ENCODE data around the gene METTL6.
"Not testable (repeated sequence)": the region's sequence is repeated elsewhere in the genome, so short reads cannot be mapped to it uniquely, and the experiment has no call there.

Gene METTL6

DNA sequence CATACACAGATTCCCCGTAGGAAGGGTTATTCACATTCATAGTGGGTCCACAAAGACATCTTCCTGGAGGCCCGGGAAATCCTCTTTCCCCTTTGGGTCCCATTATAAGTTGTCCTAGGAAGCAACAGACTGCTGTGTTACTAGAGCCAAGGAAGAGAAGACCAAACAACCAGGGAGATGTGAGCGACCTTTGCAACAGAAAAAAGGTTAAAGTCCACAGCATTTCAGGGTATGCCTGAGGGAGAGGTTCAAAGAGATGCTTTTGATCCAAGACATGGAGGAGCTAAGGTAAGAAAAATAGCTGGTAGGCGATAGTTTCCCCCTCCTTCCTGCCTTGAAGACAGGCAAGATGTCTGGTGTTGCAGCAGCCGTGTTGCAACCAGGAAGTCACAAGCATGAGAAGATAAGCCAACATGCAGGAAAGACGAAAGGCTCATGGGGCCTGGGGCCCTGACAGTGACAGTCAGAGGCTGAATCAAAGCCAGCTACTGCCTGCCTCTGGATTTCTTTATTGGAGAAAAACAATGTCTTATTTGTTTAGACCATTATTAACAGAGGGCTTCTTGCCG lies 31.0 kb upstream of the METTL6 start:
- TF ChIP-seq, protein P1, sequence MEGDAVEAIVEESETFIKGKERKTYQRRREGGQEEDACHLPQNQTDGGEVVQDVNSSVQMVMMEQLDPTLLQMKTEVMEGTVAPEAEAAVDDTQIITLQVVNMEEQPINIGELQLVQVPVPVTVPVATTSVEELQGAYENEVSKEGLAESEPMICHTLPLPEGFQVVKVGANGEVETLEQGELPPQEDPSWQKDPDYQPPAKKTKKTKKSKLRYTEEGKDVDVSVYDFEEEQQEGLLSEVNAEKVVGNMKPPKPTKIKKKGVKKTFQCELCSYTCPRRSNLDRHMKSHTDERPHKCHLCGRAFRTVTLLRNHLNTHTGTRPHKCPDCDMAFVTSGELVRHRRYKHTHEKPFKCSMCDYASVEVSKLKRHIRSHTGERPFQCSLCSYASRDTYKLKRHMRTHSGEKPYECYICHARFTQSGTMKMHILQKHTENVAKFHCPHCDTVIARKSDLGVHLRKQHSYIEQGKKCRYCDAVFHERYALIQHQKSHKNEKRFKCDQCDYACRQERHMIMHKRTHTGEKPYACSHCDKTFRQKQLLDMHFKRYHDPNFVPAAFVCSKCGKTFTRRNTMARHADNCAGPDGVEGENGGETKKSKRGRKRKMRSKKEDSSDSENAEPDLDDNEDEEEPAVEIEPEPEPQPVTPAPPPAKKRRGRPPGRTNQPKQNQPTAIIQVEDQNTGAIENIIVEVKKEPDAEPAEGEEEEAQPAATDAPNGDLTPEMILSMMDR (IDR thresholded peaks at IDR 0.05; ENCODE audit: low read depth, low read length): no peak
- H3K27me3 ChIP-seq (ENCODE audit: insufficient read depth, low read depth, severe bottlenecking): no peaks in the 10 kb centered on the region
- H3K36me3 ChIP-seq: no peaks in the 10 kb centered on the region
- H3K9me3 ChIP-seq (ENCODE audit: severe bottlenecking): no peaks in the 10 kb centered on the region
- no peak overlapping the region for H3K4me3 ChIP-seq (ENCODE audit: low read depth, low read length)
- H3K27ac ChIP-seq: no peak overlapping the region
- DNase-seq: no peak

DNA sequence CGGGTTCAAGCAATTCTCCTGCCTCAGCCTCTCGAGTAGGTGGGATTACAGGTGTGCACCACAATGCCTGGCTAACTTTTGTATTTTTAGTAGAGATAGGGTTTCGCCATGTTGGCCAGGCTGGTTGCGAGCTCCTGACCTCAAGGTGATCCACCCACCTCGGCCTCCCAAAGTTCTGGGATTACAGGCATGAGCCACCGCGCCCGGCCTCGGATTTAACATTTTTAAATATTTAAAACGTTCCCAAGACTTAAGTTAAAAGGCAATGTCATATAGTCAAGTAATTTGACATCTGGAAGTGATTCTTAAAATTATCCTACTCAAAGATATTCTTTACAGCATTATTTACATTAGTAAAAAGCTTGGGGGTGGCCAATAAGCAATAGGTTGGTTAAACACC lies 29.6 kb upstream of the METTL6 start:
- H3K9me3 ChIP-seq (ENCODE audit: severe bottlenecking); H3K27me3 ChIP-seq (ENCODE audit: insufficient read depth, low read depth, severe bottlenecking); H3K36me3 ChIP-seq; DNase-seq; H3K4me3 ChIP-seq (ENCODE audit: low read depth, low read length); H3K27ac ChIP-seq: not testable (repeated sequence)

DNA sequence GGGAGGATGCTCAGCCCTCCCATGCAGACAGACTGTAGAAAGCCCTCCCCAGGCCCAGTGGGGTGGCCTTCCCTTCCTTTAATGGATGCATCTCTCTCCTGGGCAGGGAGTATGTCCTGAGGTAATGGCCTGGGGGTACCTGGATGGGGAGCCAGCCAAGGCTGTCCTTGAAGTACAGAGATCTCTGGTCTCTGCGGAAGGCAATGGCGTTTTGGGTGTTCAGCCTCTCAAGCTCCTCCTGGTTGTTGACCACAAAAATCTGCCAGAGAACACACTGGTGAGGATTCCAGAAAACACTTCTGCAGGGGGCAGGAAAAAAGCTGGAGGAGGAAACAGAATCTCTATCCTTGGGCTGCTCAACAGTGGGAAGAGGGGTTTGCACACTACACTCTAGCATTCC lies 29.0 kb upstream of the METTL6 start:
- H3K9me3 ChIP-seq (ENCODE audit: severe bottlenecking): no peaks in the 10 kb centered on the region
- H3K27ac ChIP-seq: no peak overlapping the region
- TF ChIP-seq, protein P1 (IDR thresholded peaks at IDR 0.05; ENCODE audit: low read depth, low read length): no peak
- no peaks in the 10 kb centered on the region for H3K27me3 ChIP-seq (ENCODE audit: insufficient read depth, low read depth, severe bottlenecking)
- no peaks in the 10 kb centered on the region for H3K36me3 ChIP-seq
- H3K4me3 ChIP-seq (ENCODE audit: low read depth, low read length): no peak overlapping the region
- no peak for DNase-seq

DNA sequence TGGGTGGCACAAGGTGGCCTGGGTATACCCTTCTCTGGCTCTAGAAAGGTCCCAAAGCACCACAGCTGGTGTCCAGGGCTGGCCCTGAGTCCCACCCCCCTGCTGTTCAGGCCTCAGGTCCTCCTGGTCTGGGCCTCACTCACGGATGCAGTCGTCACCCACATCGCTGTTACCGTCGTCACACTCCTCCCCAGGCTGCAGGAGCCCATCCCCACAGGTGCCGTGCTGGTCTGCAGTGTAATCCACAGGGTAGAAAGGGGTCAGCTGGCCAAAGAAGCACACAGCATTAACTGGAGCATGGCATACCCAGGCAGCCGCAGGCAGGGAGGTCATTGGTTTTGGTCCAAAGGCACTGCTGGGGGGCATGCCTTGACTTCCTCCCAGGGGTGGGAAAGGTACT lies 28.4 kb upstream of the METTL6 start:
- no peaks in the 10 kb centered on the region for H3K27me3 ChIP-seq (ENCODE audit: insufficient read depth, low read depth, severe bottlenecking)
- no peak overlapping the region for H3K27ac ChIP-seq
- no peak for DNase-seq
- no peak overlapping the region for H3K4me3 ChIP-seq (ENCODE audit: low read depth, low read length)
- no peaks in the 10 kb centered on the region for H3K36me3 ChIP-seq
- TF ChIP-seq, protein P1 (IDR thresholded peaks at IDR 0.05; ENCODE audit: low read depth, low read length): no peak
- no peaks in the 10 kb centered on the region for H3K9me3 ChIP-seq (ENCODE audit: severe bottlenecking)

DNA sequence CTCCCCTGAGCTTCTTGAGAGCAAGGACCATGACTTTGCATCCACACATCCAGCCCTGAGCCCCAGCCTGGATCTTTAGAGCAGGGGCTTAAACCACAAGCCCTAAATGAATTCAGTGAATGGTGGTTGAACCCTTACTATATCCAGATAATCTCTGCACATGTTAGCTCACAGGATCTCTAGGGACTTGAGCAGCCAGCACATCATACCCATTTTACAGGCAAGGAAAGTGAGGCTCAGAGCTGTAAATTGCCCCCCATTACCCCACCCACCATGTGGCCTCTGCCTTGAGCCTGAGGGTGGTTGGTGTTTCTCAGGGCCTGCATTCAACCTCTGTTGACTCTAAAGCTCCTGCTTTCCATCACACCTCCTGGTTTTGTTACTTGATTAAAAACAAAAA lies 27.6 kb upstream of the METTL6 start:
- Histone ChIP-seq H3K27ac (no peak overlapping the region), H3K9me3 (ENCODE audit: severe bottlenecking) (no peaks in the 10 kb centered on the region), H3K36me3 (no peaks in the 10 kb centered on the region), H3K4me3 (ENCODE audit: low read depth, low read length) (no peak overlapping the region), H3K27me3 (ENCODE audit: insufficient read depth, low read depth, severe bottlenecking) (no peaks in the 10 kb centered on the region)
- TF ChIP-seq, protein P1 (IDR thresholded peaks at IDR 0.05; ENCODE audit: low read depth, low read length): no peak
- no peak for DNase-seq

DNA sequence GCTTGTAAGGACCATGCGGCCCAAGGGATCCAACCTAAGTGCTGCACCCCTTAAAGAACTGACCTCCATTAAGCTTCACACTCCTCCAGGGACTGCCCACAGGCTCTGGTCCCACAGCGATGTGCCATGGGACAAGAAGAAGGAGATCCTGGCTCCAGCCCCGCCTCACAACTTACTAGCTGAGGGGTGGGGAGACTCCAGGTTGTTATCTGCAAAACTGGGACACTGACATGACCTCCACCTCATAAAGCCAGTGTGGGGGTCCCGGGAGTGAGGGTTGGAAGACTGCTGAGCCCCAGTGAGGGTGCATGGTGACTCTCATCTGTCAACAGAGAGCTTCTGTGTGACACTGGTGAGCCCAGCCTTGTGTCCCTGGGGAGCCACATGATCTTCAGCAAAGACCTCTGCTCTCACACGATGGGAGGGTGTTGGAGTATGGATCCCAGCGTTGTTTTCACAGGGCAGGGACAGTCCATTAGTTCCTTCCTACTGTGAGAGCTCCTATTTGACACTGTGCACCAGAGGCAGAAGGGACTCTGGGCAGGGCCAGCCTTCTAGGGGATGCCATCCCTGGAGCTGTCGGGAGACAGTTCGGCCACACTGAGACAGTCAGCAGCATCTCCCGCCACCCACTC lies 26.8 kb upstream of the METTL6 start:
- Histone ChIP-seq H3K27ac (no peak overlapping the region), H3K9me3 (ENCODE audit: severe bottlenecking) (no peaks in the 10 kb centered on the region), H3K4me3 (ENCODE audit: low read depth, low read length) (no peak overlapping the region), H3K36me3 (no peaks in the 10 kb centered on the region), H3K27me3 (ENCODE audit: insufficient read depth, low read depth, severe bottlenecking) (no peaks in the 10 kb centered on the region)
- TF ChIP-seq, protein P1 (IDR thresholded peaks at IDR 0.05; ENCODE audit: low read depth, low read length): no peak
- no peak for DNase-seq

Measured in WERI-Rb-1 (cell line).